Fibroblast of lung (primary cell): ENCODE data around the gene CCDC154. TPM values are rescaled to one million over a fixed set of nuclear protein-coding genes. Genes with fewer than 3 reads are reported as not detected.

ENCODE experiments used
- DNase-seq, 2 donors: peaks; one replicate each; pipeline versions ENCODE4 v3.0.0 to v3.0.0-alpha.2; 2010; ENCODE audit warnings: low read depth in 2 of 2
- H2AFZ ChIP-seq: 2 replicates; pipeline ENCODE4 v1.5.1; 2012; ENCODE audit warnings: low read length, control low read depth, inconsistent platforms
- H3K27ac ChIP-seq: 2 replicates; pipeline ENCODE4 v1.5.1; 2011; ENCODE audit warnings: low read length, control low read depth; ENCODE audit not compliant: insufficient read depth
- H3K27me3 ChIP-seq: 2 replicates; pipeline ENCODE4 v1.5.1; 2011; ENCODE audit warnings: mild to moderate bottlenecking, low read length; ENCODE audit not compliant: control insufficient read depth, insufficient read depth
- H3K36me3 ChIP-seq: 2 replicates; pipeline ENCODE4 v1.5.1; 2011; ENCODE audit warnings: low read length; ENCODE audit not compliant: control insufficient read depth, insufficient read depth
- H3K4me1 ChIP-seq: 2 replicates; pipeline ENCODE4 v1.5.1; 2011; ENCODE audit warnings: low read length; ENCODE audit not compliant: control insufficient read depth, insufficient read depth; ENCODE audit errors: extremely low read depth
- H3K4me2 ChIP-seq: 2 replicates; pipeline ENCODE4 v1.5.1; 2011; ENCODE audit warnings: low read length, control low read depth; ENCODE audit not compliant: insufficient read depth; ENCODE audit errors: extremely low read depth
- H3K4me3 ChIP-seq, 4 experiments: fragments of 200-600 bp in 1 of 4; sonication (generic) in 1 of 4; replicated peaks in 1 of 4; 2 replicates each; pipeline ENCODE4 v1.5.1; 2011 to 2016; ENCODE audit warnings: low read length in 4 of 4, low read depth in 3 of 4, mild to moderate bottlenecking in 3 of 4, control low read depth in 2 of 4, inconsistent platforms in 1 of 4, mixed read lengths in 1 of 4; ENCODE audit not compliant: insufficient read depth in 1 of 4; ENCODE audit errors: control extremely low read depth in 1 of 4
- H3K79me2 ChIP-seq: 2 replicates; pipeline ENCODE4 v1.5.1; 2012; ENCODE audit warnings: mild to moderate bottlenecking, low read length, inconsistent platforms; ENCODE audit not compliant: control insufficient read depth, insufficient read depth
- H3K9ac ChIP-seq: 2 replicates; pipeline ENCODE4 v1.5.1; 2011; ENCODE audit warnings: mild to moderate bottlenecking, low read length, control low read depth; ENCODE audit not compliant: insufficient read depth
- H3K9me3 ChIP-seq: 2 replicates; pipeline ENCODE4 v1.5.1; 2012; ENCODE audit warnings: low read depth, low read length; ENCODE audit not compliant: control insufficient read depth, insufficient read depth
- H4K20me1 ChIP-seq: 2 replicates; pipeline ENCODE4 v1.5.1; 2011; ENCODE audit warnings: low read length; ENCODE audit not compliant: control insufficient read depth, insufficient read depth; ENCODE audit errors: extremely low read depth
- CTCF ChIP-seq, 2 donors: IDR thresholded peaks in 1 of 2; conservative IDR thresholded peaks in 1 of 2; 1 replicate in 1 of 2; 2 replicates in 1 of 2; pipeline ENCODE4 v1.5.1; 2011 to 2012; ENCODE audit warnings: low read length in 2 of 2, control low read depth in 1 of 2, inconsistent platforms in 1 of 2, low read depth in 1 of 2, mild to moderate bottlenecking in 1 of 2
- EZH2 ChIP-seq: IDR thresholded peaks from 2 replicates; pipeline ENCODE4 v1.5.1; 2012; ENCODE audit warnings: low read length, control low read depth, mild to moderate bottlenecking; ENCODE audit errors: missing control alignments
- polyA plus RNA-seq, 2 donors: library from polyadenylated mRNA; depleted of rRNA in 1 of 2; stranded (reverse) in 1 of 2; unstranded in 1 of 2; fragments of >200 nt; gene quantifications; 2 replicates each; pipeline ENCODE4 v1.2.1, GENCODE V29; 2011 to 2012; ENCODE audit warnings: missing spikeins in 1 of 2
- total RNA-seq: library from RNA; depleted of rRNA; stranded (reverse); fragments of >200 nt; gene quantifications from 2 replicates; pipeline ENCODE4 v1.2.1, GENCODE V29; 2014

CCDC154 gene
- total and polyA plus RNA-seq, 2 donors (not counting 1 experiment from before 2014, with no cell fraction given), result 0.02 to 0.50 TPM

- Histone ChIP-seq H3K9me3 (no peaks in the 10 kb centered on the region), H2AFZ (no peak overlapping the region), H4K20me1 (no peaks in the 10 kb centered on the region), H3K9ac (no peak overlapping the region), H3K4me1 (no peaks in the 10 kb centered on the region), H3K4me2 (no peak overlapping the region), H3K4me3 (no peak overlapping the region), H3K36me3 (no peaks in the 10 kb centered on the region), H3K27ac (no peak overlapping the region), H3K27me3 (no peaks in the 10 kb centered on the region), H3K79me2 (no peaks in the 10 kb centered on the region)
- no peak for DNase-seq
- TF ChIP-seq CTCF (conservative IDR thresholded peaks at IDR 0.05 in 1 of 2, IDR thresholded peaks at IDR 0.05 in 1 of 2; ENCODE audit: low read depth in 1 of 2, low read length in 2 of 2), result no peak
These were observed 57.0 kb downstream of the CCDC154 start for GRCh38 chr16:1387331-1387730.

- H3K4me3 ChIP-seq, result no peak overlapping the region
- H3K9me3 ChIP-seq, result no peaks in the 10 kb centered on the region
- no peaks in the 10 kb centered on the region for H4K20me1 ChIP-seq
- peaks cover 1% of the 10 kb centered on the region for H3K36me3 ChIP-seq
- no peaks in the 10 kb centered on the region for H3K4me1 ChIP-seq
- no peaks in the 10 kb centered on the region for H3K79me2 ChIP-seq
- no peak overlapping the region for H3K27ac ChIP-seq
- TF ChIP-seq CTCF (conservative IDR thresholded peaks at IDR 0.05 in 1 of 2, IDR thresholded peaks at IDR 0.05 in 1 of 2; ENCODE audit: low read depth in 1 of 2, low read length in 2 of 2), result no peak
- no peak for TF ChIP-seq EZH2
- H2AFZ ChIP-seq, result no peak overlapping the region
- no peak overlapping the region for H3K9ac ChIP-seq
- DNase-seq, result no peak
- H3K4me2 ChIP-seq, result no peak overlapping the region
- no peaks in the 10 kb centered on the region for H3K27me3 ChIP-seq
These were observed 59.1 kb downstream of the CCDC154 start for GRCh38 chr16:1385232-1385631.

Other genes starting within 250 kb of the CCDC154 start
- not detected in 2 replicates for gene TPSG1, start 219.3 kb downstream of the CCDC154 start, total RNA-seq
- gene TPSG1, start 219.3 kb downstream of the CCDC154 start, polyA plus RNA-seq, result not detected in 2 replicates
- not detected in 2 replicates for gene TPSB2, start 214.4 kb downstream of the CCDC154 start, total RNA-seq
- not detected in 2 replicates for gene TPSB2, start 214.4 kb downstream of the CCDC154 start, polyA plus RNA-seq
- not detected in 2 replicates for gene TPSAB1, start 203.9 kb downstream of the CCDC154 start, total RNA-seq
- not detected in 2 replicates for gene TPSAB1, start 203.9 kb downstream of the CCDC154 start, polyA plus RNA-seq
- not detected in 2 replicates for gene TPSD1, start 188.5 kb downstream of the CCDC154 start, total RNA-seq
- gene TPSD1, start 188.5 kb downstream of the CCDC154 start, polyA plus RNA-seq, result not detected in 2 replicates
- 42.1 and 44.4 TPM in 2 replicates for gene UBE2I, start 134.9 kb downstream of the CCDC154 start, total RNA-seq
- 142 and 202 TPM in 2 replicates for gene UBE2I, start 134.9 kb downstream of the CCDC154 start, polyA plus RNA-seq
- gene BAIAP3, start 110.9 kb downstream of the CCDC154 start, total RNA-seq, result 0.26 and 0.83 TPM in 2 replicates
- 0.19 and 0.22 TPM in 2 replicates for gene BAIAP3, start 110.9 kb downstream of the CCDC154 start, polyA plus RNA-seq
- gene TSR3, start 92.7 kb downstream of the CCDC154 start, total RNA-seq, result 74.7 and 77.6 TPM in 2 replicates
- 36.2 and 41.9 TPM in 2 replicates for gene TSR3, start 92.7 kb downstream of the CCDC154 start, polyA plus RNA-seq
- gene GNPTG, start 92.6 kb downstream of the CCDC154 start, total RNA-seq, result 38.8 and 40.8 TPM in 2 replicates
- 43.2 and 44.6 TPM in 2 replicates for gene GNPTG, start 92.6 kb downstream of the CCDC154 start, polyA plus RNA-seq
- gene UNKL, start 29.9 kb downstream of the CCDC154 start, total RNA-seq, result 6.3 and 6.9 TPM in 2 replicates
- 3.6 and 4.3 TPM in 2 replicates for gene UNKL, start 29.9 kb downstream of the CCDC154 start, polyA plus RNA-seq
- gene UQCC4, start 23.8 kb downstream of the CCDC154 start, total RNA-seq, result 11.9 and 15.2 TPM in 2 replicates
- 13.3 and 15.7 TPM in 2 replicates for gene UQCC4, start 23.8 kb downstream of the CCDC154 start, polyA plus RNA-seq
- gene PERCC1, start 13.5 kb downstream of the CCDC154 start, total RNA-seq, result not detected in 2 replicates
- not detected in 2 replicates for gene PERCC1, start 13.5 kb downstream of the CCDC154 start, polyA plus RNA-seq
- 80.4 and 83.4 TPM in 2 replicates for gene CLCN7, start 30.5 kb upstream of the CCDC154 start, total RNA-seq
- gene CLCN7, start 30.5 kb upstream of the CCDC154 start, polyA plus RNA-seq, result 25.0 and 25.8 TPM in 2 replicates
- not detected in 2 replicates for gene PTX4, start 44.4 kb upstream of the CCDC154 start, total RNA-seq
- gene PTX4, start 44.4 kb upstream of the CCDC154 start, polyA plus RNA-seq, result 0.05 TPM in 1 of 2 replicates, not detected in the other
- gene TELO2, start 48.8 kb upstream of the CCDC154 start, total RNA-seq, result 8.2 and 10.9 TPM in 2 replicates
- 6.3 and 9.4 TPM in 2 replicates for gene TELO2, start 48.8 kb upstream of the CCDC154 start, polyA plus RNA-seq
- 10.3 and 12.4 TPM in 2 replicates for gene TMEM204, start 89.1 kb upstream of the CCDC154 start, total RNA-seq
- 9.6 and 10.9 TPM in 2 replicates for gene TMEM204, start 89.1 kb upstream of the CCDC154 start, polyA plus RNA-seq
- 33.4 and 34.3 TPM in 2 replicates for gene IFT140, start 167.5 kb upstream of the CCDC154 start, total RNA-seq
- 5.3 and 6.2 TPM in 2 replicates for gene IFT140, start 167.5 kb upstream of the CCDC154 start, polyA plus RNA-seq
- 4.6 and 7.8 TPM in 2 replicates for gene CRAMP1, start 167.8 kb upstream of the CCDC154 start, total RNA-seq
- 6.2 and 7.4 TPM in 2 replicates for gene CRAMP1, start 167.8 kb upstream of the CCDC154 start, polyA plus RNA-seq
- gene JPT2, start 233.7 kb upstream of the CCDC154 start, total RNA-seq, result 15.5 and 22.9 TPM in 2 replicates
- 41.2 and 55.2 TPM in 2 replicates for gene JPT2, start 233.7 kb upstream of the CCDC154 start, polyA plus RNA-seq